HFFc6 (cell line): ENCODE measurements around the gene SHKBP1. TPM values are rescaled to one million over a fixed set of nuclear protein-coding genes. Genes with fewer than 3 reads are reported as not detected.

Experiments
- DNase-seq: peaks from one replicate; pipeline ENCODE4 v3.0.0-alpha.2; 2018
- H3K27ac Mint-ChIP-seq: 2 replicates; pipeline ENCODE4 v1.8.0; 2020; ENCODE audit warnings: mild to moderate bottlenecking, mixed read lengths
- H3K27me3 Mint-ChIP-seq: 2 replicates; pipeline ENCODE4 v1.8.0; 2021; ENCODE audit warnings: mild to moderate bottlenecking, moderate library complexity, mixed read lengths; ENCODE audit not compliant: insufficient read depth
- H3K36me3 Mint-ChIP-seq: 2 replicates; pipeline ENCODE4 v1.8.0; 2021; ENCODE audit warnings: low read depth, mixed read lengths
- H3K4me1 Mint-ChIP-seq: 2 replicates; pipeline ENCODE4 v1.8.0; 2020; ENCODE audit warnings: low read depth, mixed read lengths
- H3K4me3 Mint-ChIP-seq: 2 replicates; pipeline ENCODE4 v1.8.0; 2020; ENCODE audit warnings: mild to moderate bottlenecking, moderate library complexity, mixed read lengths
- H3K9me3 Mint-ChIP-seq: 2 replicates; pipeline ENCODE4 v1.8.0; 2020; ENCODE audit warnings: mild to moderate bottlenecking, mixed read lengths
- total RNA-seq, 6 experiments: library from RNA; stranded (reverse); fragmentation: NEBNext Ultra II Directional; extraction: Animal tissue kit (Norgen Biotek cat#: 25700); gene quantifications; 2 replicates in 1 of 6; 3 replicates in 5 of 6; pipeline ENCODE4 v1.2.3, GENCODE V29; 2021
- TF ChIP-seq, protein P1 (sequence below): fragments of 200-600 bp; sonication (generic); IDR thresholded peaks from 2 replicates; pipeline ENCODE4 v1.5.0; 2021; ENCODE audit warnings: antibody characterized with exemption, mild to moderate bottlenecking

SHKBP1 gene
- total RNA-seq, 6 experiments from 2014 or later = 58.5 to 95.2 (median 83.0) TPM

DNA sequence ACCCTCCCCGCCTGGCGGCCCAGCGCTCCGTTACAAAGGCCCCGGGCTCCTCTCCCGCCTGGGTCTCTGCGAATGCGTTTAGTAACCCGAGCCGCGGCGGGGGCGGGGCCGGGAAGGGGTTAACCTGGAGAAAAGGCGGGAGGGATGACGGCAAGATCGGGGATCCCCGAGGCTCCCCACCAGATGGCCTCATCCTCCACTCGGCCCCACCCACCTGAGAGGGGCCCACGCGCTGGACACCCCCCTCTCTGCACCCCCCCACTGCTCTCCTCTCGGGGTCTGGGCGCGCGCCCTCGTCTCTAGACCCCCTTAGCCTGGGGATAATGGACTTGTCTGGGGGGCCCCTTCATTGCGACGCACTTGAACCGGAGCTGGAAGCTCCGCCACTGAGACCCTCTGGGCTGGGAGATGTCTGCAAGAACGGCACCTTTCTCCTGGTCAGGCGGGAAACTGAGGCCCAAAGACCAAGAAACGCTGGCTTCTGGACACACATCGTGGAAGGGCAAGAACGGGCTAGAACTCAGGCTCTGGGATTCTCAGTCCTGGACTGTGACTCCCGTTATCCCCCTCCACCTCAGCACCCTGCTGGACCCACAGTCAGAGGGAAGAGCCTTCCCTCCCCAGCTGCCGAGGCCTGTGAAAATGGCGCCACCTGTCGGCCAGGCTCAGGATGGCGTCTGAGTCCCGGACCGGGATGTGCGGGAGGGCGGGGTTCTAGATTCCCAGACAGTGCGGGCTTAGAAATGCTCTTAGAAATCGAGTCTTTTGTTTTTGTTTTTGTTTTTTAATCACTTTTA is 21.6 kb downstream of the SHKBP1 start:
- no peak overlapping the region for H3K27ac Mint-ChIP-seq
- peak; percentile 69 for DNase-seq
- no peaks in the 10 kb centered on the region for H3K36me3 Mint-ChIP-seq
- peaks cover 17% of the 10 kb centered on the region for H3K27me3 Mint-ChIP-seq
- H3K4me3 Mint-ChIP-seq = peak overlapping the region; percentile 80
- peaks cover 58% of the 10 kb centered on the region for H3K4me1 Mint-ChIP-seq
- TF ChIP-seq, protein P1, sequence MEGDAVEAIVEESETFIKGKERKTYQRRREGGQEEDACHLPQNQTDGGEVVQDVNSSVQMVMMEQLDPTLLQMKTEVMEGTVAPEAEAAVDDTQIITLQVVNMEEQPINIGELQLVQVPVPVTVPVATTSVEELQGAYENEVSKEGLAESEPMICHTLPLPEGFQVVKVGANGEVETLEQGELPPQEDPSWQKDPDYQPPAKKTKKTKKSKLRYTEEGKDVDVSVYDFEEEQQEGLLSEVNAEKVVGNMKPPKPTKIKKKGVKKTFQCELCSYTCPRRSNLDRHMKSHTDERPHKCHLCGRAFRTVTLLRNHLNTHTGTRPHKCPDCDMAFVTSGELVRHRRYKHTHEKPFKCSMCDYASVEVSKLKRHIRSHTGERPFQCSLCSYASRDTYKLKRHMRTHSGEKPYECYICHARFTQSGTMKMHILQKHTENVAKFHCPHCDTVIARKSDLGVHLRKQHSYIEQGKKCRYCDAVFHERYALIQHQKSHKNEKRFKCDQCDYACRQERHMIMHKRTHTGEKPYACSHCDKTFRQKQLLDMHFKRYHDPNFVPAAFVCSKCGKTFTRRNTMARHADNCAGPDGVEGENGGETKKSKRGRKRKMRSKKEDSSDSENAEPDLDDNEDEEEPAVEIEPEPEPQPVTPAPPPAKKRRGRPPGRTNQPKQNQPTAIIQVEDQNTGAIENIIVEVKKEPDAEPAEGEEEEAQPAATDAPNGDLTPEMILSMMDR = peak; percentile 98
- H3K9me3 Mint-ChIP-seq = no peaks in the 10 kb centered on the region

DNA sequence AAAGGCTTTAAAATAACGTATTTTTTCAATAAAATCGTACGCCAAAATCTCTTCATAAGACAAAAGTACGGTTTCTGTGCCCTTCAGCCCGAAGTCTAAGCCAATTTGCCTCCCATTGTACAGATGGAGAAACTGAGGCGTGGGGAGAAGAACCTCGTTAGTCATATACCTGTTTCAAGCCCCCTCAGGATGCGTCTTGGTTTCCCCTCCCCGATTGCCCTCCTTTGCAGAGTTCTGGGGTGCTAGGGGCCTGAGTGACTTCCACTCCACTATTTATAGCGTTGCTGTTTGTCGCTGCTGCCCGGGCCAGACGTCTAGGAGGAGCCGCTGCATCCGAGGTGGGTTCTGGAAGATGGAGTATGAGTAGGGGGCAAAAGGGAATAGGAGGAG is 22.2 kb downstream of the SHKBP1 start:
- no peak overlapping the region; the same call in 1 of the 2 replicates for H3K4me3 Mint-ChIP-seq
- no peak for DNase-seq
- H3K27me3 Mint-ChIP-seq = peaks cover 16% of the 10 kb centered on the region
- H3K4me1 Mint-ChIP-seq = peaks cover 62% of the 10 kb centered on the region
- TF ChIP-seq, protein P1 = peak; percentile 30
- no peak overlapping the region for H3K27ac Mint-ChIP-seq
- H3K9me3 Mint-ChIP-seq = no peaks in the 10 kb centered on the region
- H3K36me3 Mint-ChIP-seq = no peaks in the 10 kb centered on the region

DNA sequence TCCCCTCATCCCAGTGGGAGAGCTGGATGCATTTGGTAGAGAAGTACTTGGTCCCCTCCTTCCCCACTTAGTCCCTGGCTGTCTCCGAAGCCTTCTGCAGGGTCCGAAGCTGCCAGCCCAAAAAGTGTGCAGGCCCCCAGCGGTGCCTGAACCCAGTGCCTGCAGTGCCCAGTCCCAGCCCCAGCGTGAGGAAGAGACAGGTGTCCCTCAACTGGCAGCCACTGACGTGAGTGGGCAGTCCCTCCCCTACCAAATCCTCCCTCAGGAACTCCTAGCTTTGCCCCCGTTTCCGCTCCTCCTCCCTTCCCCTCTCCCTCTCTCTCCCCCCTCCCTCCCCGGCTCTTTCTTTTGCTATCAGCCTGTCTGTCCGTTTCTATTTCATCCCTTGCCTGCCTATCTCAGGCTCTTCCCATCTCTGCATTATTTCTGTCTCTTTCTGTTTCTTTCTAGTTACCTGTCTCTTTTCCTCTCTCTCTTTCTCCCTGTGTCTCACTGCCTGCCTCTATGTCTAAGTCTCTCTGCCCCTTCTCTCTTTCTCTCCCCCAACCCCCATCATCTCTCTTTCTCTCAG is 22.7 kb downstream of the SHKBP1 start:
- no peak overlapping the region; the same call in 1 of the 2 replicates for H3K27ac Mint-ChIP-seq
- no peak for DNase-seq
- no peaks in the 10 kb centered on the region for H3K36me3 Mint-ChIP-seq
- peaks cover 18% of the 10 kb centered on the region for H3K27me3 Mint-ChIP-seq
- no peaks in the 10 kb centered on the region for H3K9me3 Mint-ChIP-seq
- peaks cover 62% of the 10 kb centered on the region for H3K4me1 Mint-ChIP-seq
- no peak overlapping the region; the same call in 1 of the 2 replicates for H3K4me3 Mint-ChIP-seq
- TF ChIP-seq, protein P1 = no peak

DNA sequence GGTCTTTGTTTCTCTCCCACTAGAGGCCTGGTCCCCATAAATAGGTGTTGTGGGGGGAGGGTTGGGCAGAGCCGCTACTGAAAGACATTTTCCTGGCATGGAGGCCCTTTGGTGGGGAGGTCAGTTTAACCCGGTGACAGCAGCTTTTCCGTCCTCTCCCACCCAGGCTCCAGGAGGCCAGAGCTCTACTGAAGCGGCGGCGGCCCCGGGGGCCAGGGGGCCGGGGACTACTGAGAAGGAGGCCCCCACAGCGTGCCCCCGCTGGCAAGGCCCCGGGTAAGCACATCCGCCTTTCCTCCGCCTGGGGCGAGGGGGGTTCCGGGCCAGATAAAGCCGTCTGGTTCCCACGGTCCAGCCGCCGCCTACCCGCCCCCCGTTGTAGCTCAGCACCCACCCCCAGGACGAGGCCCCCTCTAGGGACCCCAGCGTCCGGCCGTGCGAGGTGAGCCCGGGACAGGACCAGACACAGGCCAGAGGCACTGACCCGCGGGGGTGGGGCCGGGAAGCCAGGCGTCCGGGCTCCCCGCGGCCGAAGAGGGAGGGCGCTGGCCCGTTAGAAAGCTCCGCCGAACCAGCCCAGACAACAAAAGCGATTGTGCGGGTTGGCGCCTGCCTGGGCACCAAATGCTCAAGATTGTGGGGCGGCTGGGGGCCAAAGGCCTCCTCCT is 23.4 kb downstream of the SHKBP1 start:
- Mint-ChIP-seq H3K36me3 (no peaks in the 10 kb centered on the region), H3K4me3 (no peak overlapping the region; the same call in 1 of the 2 replicates), H3K27ac (no peak overlapping the region; the same call in 1 of the 2 replicates), H3K4me1 (peaks cover 56% of the 10 kb centered on the region), H3K9me3 (no peaks in the 10 kb centered on the region), H3K27me3 (peaks cover 18% of the 10 kb centered on the region)
- TF ChIP-seq, protein P1 = no peak
- no peak for DNase-seq

DNA sequence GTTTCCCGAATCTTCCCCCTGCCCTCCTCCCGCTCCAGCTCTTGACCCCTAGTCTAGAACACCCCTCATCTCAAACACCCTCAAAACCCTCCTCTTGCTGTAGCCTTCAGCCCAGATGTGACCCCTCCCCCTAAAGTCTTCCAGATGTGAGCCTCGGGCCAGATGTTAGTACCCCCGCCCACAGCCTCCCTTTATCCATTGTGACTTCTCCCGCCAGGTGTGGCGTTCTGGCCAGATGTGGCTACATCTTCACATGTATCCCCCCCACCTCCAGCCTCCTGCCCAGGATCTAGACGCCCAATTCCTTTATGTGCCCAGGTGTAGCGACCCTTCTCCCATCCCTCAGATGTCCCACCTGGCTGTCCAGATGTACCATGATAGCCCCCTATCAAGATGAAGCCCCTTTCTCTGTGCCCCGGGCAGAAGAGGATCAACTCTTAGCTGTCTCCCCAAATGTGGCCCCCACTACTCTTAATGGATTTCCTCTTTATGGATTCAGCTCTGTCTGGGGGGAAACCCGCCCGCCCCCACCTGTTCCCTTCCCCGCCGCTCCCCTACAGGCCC is 24.0 kb downstream of the SHKBP1 start:
- Mint-ChIP-seq H3K4me3 (peak overlapping the region; percentile 42), H3K36me3 (no peaks in the 10 kb centered on the region), H3K4me1 (peaks cover 55% of the 10 kb centered on the region), H3K27me3 (peaks cover 18% of the 10 kb centered on the region), H3K27ac (no peak overlapping the region), H3K9me3 (no peaks in the 10 kb centered on the region)
- DNase-seq = no peak
- TF ChIP-seq, protein P1 = no peak
